SK-N-SH (cell line): ENCODE results near the gene SAG.

Experiments
- CTCF ChIP-seq: fragments of 200-600 bp; sonication (generic); IDR thresholded peaks from 2 replicates; pipeline ENCODE4 v1.6.1; 2017; ENCODE audit warnings: antibody characterized with exemption, mild to moderate bottlenecking, moderate library complexity
- JUND ChIP-seq: IDR thresholded peaks from 2 replicates; pipeline ENCODE4 v1.4.0; 2012

DNA sequence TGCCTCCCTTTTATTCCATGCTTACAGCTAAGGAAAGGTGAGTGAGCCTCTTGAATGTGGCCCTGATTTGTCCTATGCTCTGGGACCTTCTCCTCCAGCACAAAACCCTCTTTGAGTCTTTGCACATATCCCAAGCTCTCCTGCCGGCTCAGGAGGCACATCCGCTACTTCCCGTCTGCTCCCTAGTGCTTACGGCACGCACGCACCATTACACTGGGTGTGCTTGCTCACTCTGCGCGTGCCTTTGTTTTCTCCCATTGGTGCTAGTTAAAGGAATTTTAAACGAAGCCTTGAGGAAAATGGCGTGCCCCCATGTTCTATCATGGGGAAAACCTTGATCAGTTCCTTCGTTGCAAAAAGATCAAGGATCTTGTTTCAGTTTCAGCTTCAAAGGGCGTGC lies 38.8 kb downstream of the SAG start:
- no peak for TF ChIP-seq JUND
- TF ChIP-seq CTCF = no peak
